Mucosa of rectum (tissue), 2 donors: ENCODE data around the gene GOLGA6L9.
"Not testable (repeated sequence)": the region's sequence is repeated elsewhere in the genome, so short reads cannot be mapped to it uniquely, and the experiment has no call there.

ENCODE experiments used
- H3K27ac ChIP-seq, 2 donors: one replicate each; pipeline ENCODE4 v1.7.0; 2013; ENCODE audit warnings: inconsistent platforms in 2 of 2, low read depth in 2 of 2, low read length in 2 of 2
- H3K27me3 ChIP-seq, 2 donors: one replicate each; pipeline ENCODE4 v1.7.0; 2013; ENCODE audit warnings: low read length in 2 of 2; ENCODE audit not compliant: control insufficient read depth in 2 of 2, insufficient read depth in 2 of 2
- H3K36me3 ChIP-seq, 2 donors: one replicate each; pipeline ENCODE4 v1.7.0; 2013; ENCODE audit warnings: low read length in 2 of 2; ENCODE audit not compliant: control insufficient read depth in 2 of 2, insufficient read depth in 2 of 2
- H3K4me1 ChIP-seq, 2 donors: one replicate each; pipeline ENCODE4 v1.7.0; 2013; ENCODE audit warnings: low read length in 2 of 2, mild to moderate bottlenecking in 1 of 2; ENCODE audit not compliant: control insufficient read depth in 2 of 2, insufficient read depth in 2 of 2
- H3K4me3 ChIP-seq, 2 donors: one replicate each; pipeline ENCODE4 v1.7.0; 2013; ENCODE audit warnings: low read length in 2 of 2
- H3K9ac ChIP-seq, 2 donors: one replicate each; pipeline ENCODE4 v1.7.0; 2013; ENCODE audit warnings: low read length in 2 of 2, low read depth in 1 of 2, mild to moderate bottlenecking in 1 of 2
- H3K9me3 ChIP-seq, 2 donors: one replicate each; pipeline ENCODE4 v1.7.0; 2013; ENCODE audit warnings: low read length in 2 of 2; ENCODE audit not compliant: control insufficient read depth in 2 of 2
- donor health status: healthy.
- donor health status: Normal muscosa, but diverticular disease.

Gene GOLGA6L9

GRCh38 chr15:82401918-82402317, 27.7 kb upstream of the GOLGA6L9 start:
- H3K27me3 ChIP-seq, H3K4me1 ChIP-seq, H3K9me3 ChIP-seq, H3K9ac ChIP-seq, H3K36me3 ChIP-seq, H3K4me3 ChIP-seq, H3K27ac ChIP-seq: not testable (repeated sequence)

GRCh38 chr15:82402341-82402740, 27.3 kb upstream of the GOLGA6L9 start:
- H3K36me3 ChIP-seq, H3K9me3 ChIP-seq, H3K4me1 ChIP-seq, H3K27me3 ChIP-seq, H3K27ac ChIP-seq, H3K9ac ChIP-seq, H3K4me3 ChIP-seq: not testable (repeated sequence)

- H3K4me3 ChIP-seq, H3K27me3 ChIP-seq, H3K36me3 ChIP-seq, H3K27ac ChIP-seq, H3K9ac ChIP-seq, H3K4me1 ChIP-seq, H3K9me3 ChIP-seq: not testable (repeated sequence)
Observed at GRCh38 chr15:82406211-82406610, 23.4 kb upstream of the GOLGA6L9 start.

GRCh38 chr15:82410306-82410705, 19.3 kb upstream of the GOLGA6L9 start:
- H3K4me3 ChIP-seq, H3K9me3 ChIP-seq, H3K4me1 ChIP-seq, H3K36me3 ChIP-seq, H3K27me3 ChIP-seq, H3K9ac ChIP-seq, H3K27ac ChIP-seq: not testable (repeated sequence)

- H3K36me3 ChIP-seq = not testable (repeated sequence)
Observed at GRCh38 chr15:82411595-82411994, 18.0 kb upstream of the GOLGA6L9 start.

GRCh38 chr15:82414525-82415191, 15.0 kb upstream of the GOLGA6L9 start:
- not testable (repeated sequence) for H3K27ac ChIP-seq, H3K27me3 ChIP-seq, H3K4me1 ChIP-seq, H3K4me3 ChIP-seq, H3K9me3 ChIP-seq, H3K9ac ChIP-seq, H3K36me3 ChIP-seq

More at GRCh38 chr15:82411595-82411994, 18.0 kb upstream of the GOLGA6L9 start:
- H3K4me3 ChIP-seq, H3K9ac ChIP-seq, H3K27me3 ChIP-seq, H3K4me1 ChIP-seq, H3K27ac ChIP-seq, H3K9me3 ChIP-seq: not testable (repeated sequence)

GRCh38 chr15:82420516-82420915, 9.1 kb upstream of the GOLGA6L9 start:
- not testable (repeated sequence) for H3K27me3 ChIP-seq, H3K4me3 ChIP-seq, H3K9me3 ChIP-seq, H3K9ac ChIP-seq, H3K36me3 ChIP-seq, H3K4me1 ChIP-seq, H3K27ac ChIP-seq

GRCh38 chr15:82420966-82421365, 8.7 kb upstream of the GOLGA6L9 start:
- not testable (repeated sequence) for H3K27me3 ChIP-seq, H3K27ac ChIP-seq, H3K9me3 ChIP-seq, H3K36me3 ChIP-seq, H3K4me1 ChIP-seq, H3K4me3 ChIP-seq, H3K9ac ChIP-seq

GRCh38 chr15:82427117-82427516, 2.5 kb upstream of the GOLGA6L9 start:
- not testable (repeated sequence) for H3K4me3 ChIP-seq, H3K4me1 ChIP-seq, H3K36me3 ChIP-seq, H3K27ac ChIP-seq, H3K9ac ChIP-seq, H3K27me3 ChIP-seq, H3K9me3 ChIP-seq

GRCh38 chr15:82445420-82445819, 15.8 kb downstream of the GOLGA6L9 start:
- not testable (repeated sequence) for H3K36me3 ChIP-seq, H3K9ac ChIP-seq, H3K4me1 ChIP-seq, H3K9me3 ChIP-seq, H3K27me3 ChIP-seq, H3K27ac ChIP-seq, H3K4me3 ChIP-seq

- not testable (repeated sequence) for H3K27ac ChIP-seq, H3K4me1 ChIP-seq, H3K4me3 ChIP-seq, H3K9me3 ChIP-seq, H3K27me3 ChIP-seq, H3K9ac ChIP-seq, H3K36me3 ChIP-seq
Observed at GRCh38 chr15:82457336-82457735, 27.7 kb downstream of the GOLGA6L9 start.
